ENCODE results near the gene AGAP2. TPM values are rescaled to one million over a fixed set of nuclear protein-coding genes. Genes with fewer than 3 reads are reported as not detected.

AGAP2 gene
- total and polyA plus RNA-seq, 9 of the 15 experiments (the other 6 are each of a cell fraction or from before 2014, with no cell fraction given) = 0.04 to 0.77 (median 0.28) TPM; not detected in 1

- TF ChIP-seq ZNF507 (tag; conservative IDR thresholded peaks at IDR 0.05) (no peak), SMARCA4 (IDR thresholded peaks at IDR 0.05) (peak; percentile 24; the same call in 1 of the 2 replicates), ERF (CRISPR knock-in tag; IDR thresholded peaks at IDR 0.05) (no peak), PTRF (tag; IDR thresholded peaks at IDR 0.05) (no peak), NRF1 (conservative IDR thresholded peaks at IDR 0.05 in 1 of 2, IDR thresholded peaks at IDR 0.05 in 1 of 2) (peak; percentile 82 to 84), HNRNPL (IDR thresholded peaks at IDR 0.05; ENCODE audit: low read depth, low read length) (no peak), ZEB2 (IDR thresholded peaks at IDR 0.05) (peak; percentile 82), SAFB2 (IDR thresholded peaks at IDR 0.05; ENCODE audit: borderline replicate concordance, low read depth, low read length, severe bottlenecking) (no peak), L3MBTL2 (IDR thresholded peaks at IDR 0.05) (no peak), ZSCAN29 (IDR thresholded peaks at IDR 0.05) (no peak), ZNF41 (CRISPR knock-in tag; conservative IDR thresholded peaks at IDR 0.05) (no peak), RBM39 (optimal IDR thresholded peaks at IDR 0.05; ENCODE audit: low read depth, low read length) (no peak), KDM4B (IDR thresholded peaks at IDR 0.05; ENCODE audit: borderline replicate concordance in 2 of 2, low read depth in 1 of 2) (peak in 1 of 2 experiments; percentile 25; a peak in 1 of 4 replicates), CREBBP (IDR thresholded peaks at IDR 0.05; ENCODE audit: low read depth, low read length) (no peak), SPI1 (IDR thresholded peaks at IDR 0.05; ENCODE audit: borderline replicate concordance, low read depth, low read length) (no peak), ZNF277 (CRISPR knock-in tag; IDR thresholded peaks at IDR 0.05; ENCODE audit: borderline replicate concordance) (no peak), TOE1 (IDR thresholded peaks at IDR 0.05; ENCODE audit: borderline replicate concordance) (peak; percentile 43; the same call in 1 of the 2 replicates), TOE1 (CRISPR knock-in tag; IDR thresholded peaks at IDR 0.05; ENCODE audit: borderline replicate concordance, low read depth) (no peak), BRCA1 (IDR thresholded peaks at IDR 0.05) (no peak), BRCA1 (CRISPR knock-in tag; IDR thresholded peaks at IDR 0.05) (no peak), PKNOX1 (IDR thresholded peaks at IDR 0.05) (peak; percentile 18; the same call in 1 of the 2 replicates), TAF9B (IDR thresholded peaks at IDR 0.05; ENCODE audit: partially characterized antibody) (no peak), ZBTB11 (CRISPR knock-in tag; IDR thresholded peaks at IDR 0.05) (peak in 1 of 3 experiments; percentile 29; a peak in 1 of 6 replicates)
Observed at GRCh38 chr12:57754411-57755193, 16.1 kb upstream of the AGAP2 start, which contains the start of gene MARCHF9 (continued).
